GM23248 (cell line): ENCODE measurements around the gene GINS3.

ENCODE experiments used
- EZH2 ChIP-seq: fragments of 200-600 bp; sonication (generic); IDR thresholded peaks from 2 replicates; pipeline ENCODE4 v1.6.1; 2018; ENCODE audit warnings: antibody characterized with exemption, mild to moderate bottlenecking; ENCODE audit not compliant: insufficient read depth, poor library complexity, severe bottlenecking
- EZH2phosphoT487 ChIP-seq: fragments of 200-600 bp; sonication (generic); IDR thresholded peaks from 2 replicates; pipeline ENCODE4 v1.6.1; 2018; ENCODE audit warnings: antibody characterized with exemption, moderate library complexity, mild to moderate bottlenecking, low read depth; ENCODE audit not compliant: insufficient read depth

- TF ChIP-seq EZH2phosphoT487: no peak
- TF ChIP-seq EZH2: no peak
Observed at GRCh38 chr16:58367252-58367651, 25.0 kb upstream of the GINS3 start.
